Measurements from ENCODE around the gene KLRF1. TPM values are rescaled to one million over a fixed set of nuclear protein-coding genes. Genes with fewer than 3 reads are reported as not detected.

KLRF1 gene
- total RNA-seq = 100 to 1,000 TPM; 364 to 424 (median 392) TPM
- total RNA-seq (2013) = 478 TPM

DNA sequence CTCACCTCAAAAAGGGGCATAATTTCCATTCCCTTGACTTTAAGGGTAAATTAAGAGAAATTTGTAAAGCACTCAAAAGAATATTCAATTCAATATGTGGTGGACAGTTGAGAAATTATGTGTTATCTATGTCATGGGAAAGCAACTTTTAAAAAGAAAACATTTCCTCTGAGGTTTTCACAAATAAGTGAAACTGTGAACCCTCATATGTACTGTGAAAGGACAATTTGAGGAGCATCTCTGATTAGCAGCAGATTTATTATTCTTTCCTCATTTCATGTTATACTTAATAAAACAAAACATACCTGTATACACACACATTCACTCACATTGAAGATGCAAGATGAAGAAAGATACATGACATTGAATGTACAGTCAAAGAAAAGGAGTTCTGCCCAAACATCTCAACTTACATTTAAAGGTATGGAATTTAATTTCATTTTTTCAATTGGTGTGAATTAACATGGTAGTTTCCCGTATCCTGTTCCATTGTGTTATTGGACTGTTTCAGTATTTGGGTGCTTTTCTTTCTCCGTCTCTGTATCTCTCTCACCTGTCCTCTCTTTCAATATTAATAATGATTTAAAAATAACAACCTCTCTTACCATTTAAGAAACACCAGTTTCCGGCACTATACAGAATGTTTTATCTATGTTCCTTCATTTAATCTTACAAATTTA is at the start of gene KLRF1:
KLRF1 (plus strand) TSS at position 273 of the 680 bp plus-strand sequence; CDS start at position 337, 64 bp downstream.
- Histone ChIP-seq H3K36me3 (ENCODE audit: control insufficient read depth, insufficient read depth, low read length) (peaks cover under 1% of the 10 kb centered on the region), H3K9me3 (ENCODE audit: control insufficient read depth, insufficient read depth, low read length) (no peaks in the 10 kb centered on the region), H3K27ac (ENCODE audit: low read length) (peak within 1 kb of the TSS; percentile 85), H3K27me3 (ENCODE audit: control insufficient read depth, insufficient read depth, low read length) (no peaks in the 10 kb centered on the region), H3K4me3 (ENCODE audit: low read length) (peak within 1 kb of the TSS; percentile 88), H3K4me1 (ENCODE audit: control insufficient read depth, insufficient read depth, low read length) (peaks cover 3% of the 10 kb centered on the region)
- Mint-ChIP-seq H3K27ac (peak within 1 kb of the TSS in 1 of 2 donors; percentile 91), H3K9me3 (peaks cover 0 to 6% of the 10 kb centered on the region in 2 donors), H3K4me1 (peaks cover 42% of the 10 kb centered on the region in 2 donors), H3K27me3 (ENCODE audit: low read depth in 2 of 2) (no peaks in the 10 kb centered on the region), H3K36me3 (peaks cover 27% of the 10 kb centered on the region), H3K4me3 (peak within 1 kb of the TSS; percentile 100)
- peak in 1 of 2 donors; percentile 24 for DNase-seq
- ATAC-seq = peak; percentile 66 to 84 (median 81)
- no peak for TF ChIP-seq CTCF (IDR thresholded peaks at IDR 0.05)
- intact Hi-C loops (cut with micrococcal nuclease) = loop anchor here (1.0 to 10.0 kb wide), 2 partner anchors 42 to 183 kb away; partner anchors contain the start of gene CLEC2B
- WGBS (ENCODE audit: insufficient coverage) = no CpG with 5 or more reads among the region's 3 CpGs

DNA sequence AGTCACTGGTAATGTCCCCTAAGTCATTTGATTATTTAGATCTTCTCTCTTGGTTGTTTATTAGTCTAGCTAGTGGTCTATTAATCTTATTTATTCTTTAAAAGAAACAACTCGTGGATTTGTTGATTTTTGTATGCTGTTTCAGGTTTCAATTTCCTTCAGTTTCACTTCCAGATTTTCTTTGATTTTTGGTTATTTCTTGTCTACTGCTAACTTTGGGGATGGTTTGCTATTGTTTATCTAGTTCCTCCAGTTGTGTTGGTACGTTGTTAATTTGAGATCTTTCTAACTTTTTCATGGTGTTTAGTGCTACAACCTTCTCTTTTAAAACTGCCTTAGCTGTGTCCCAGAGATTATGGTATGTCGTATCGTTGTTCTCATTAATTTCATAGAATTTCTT is 48.1 kb upstream of the KLRF1 start:
- H3K27me3 Mint-ChIP-seq (ENCODE audit: low read depth in 2 of 2) = no peaks in the 10 kb centered on the region
- ATAC-seq (no peak), DNase-seq (no peak)
- no peak overlapping the region for H3K4me3 Mint-ChIP-seq
- no peaks in the 10 kb centered on the region for H3K9me3 Mint-ChIP-seq
- no peak for TF ChIP-seq CTCF (IDR thresholded peaks at IDR 0.05)
- H3K36me3 Mint-ChIP-seq = no peaks in the 10 kb centered on the region
- Histone ChIP-seq H3K27ac (ENCODE audit: low read length) (no peak overlapping the region), H3K36me3 (ENCODE audit: control insufficient read depth, insufficient read depth, low read length) (no peaks in the 10 kb centered on the region), H3K27me3 (ENCODE audit: control insufficient read depth, insufficient read depth, low read length) (no peaks in the 10 kb centered on the region), H3K9me3 (ENCODE audit: control insufficient read depth, insufficient read depth, low read length) (no peaks in the 10 kb centered on the region), H3K4me3 (ENCODE audit: low read length) (no peak overlapping the region), H3K4me1 (ENCODE audit: control insufficient read depth, insufficient read depth, low read length) (peaks cover 7% of the 10 kb centered on the region)
- H3K4me1 Mint-ChIP-seq = peaks cover 12 to 21% of the 10 kb centered on the region in 2 donors
- 100% methylated on average over 2 of the region's 4 CpGs for WGBS (ENCODE audit: insufficient coverage)
- H3K27ac Mint-ChIP-seq = no peak overlapping the region
- intact Hi-C loops (cut with micrococcal nuclease) = no loop called here

DNA sequence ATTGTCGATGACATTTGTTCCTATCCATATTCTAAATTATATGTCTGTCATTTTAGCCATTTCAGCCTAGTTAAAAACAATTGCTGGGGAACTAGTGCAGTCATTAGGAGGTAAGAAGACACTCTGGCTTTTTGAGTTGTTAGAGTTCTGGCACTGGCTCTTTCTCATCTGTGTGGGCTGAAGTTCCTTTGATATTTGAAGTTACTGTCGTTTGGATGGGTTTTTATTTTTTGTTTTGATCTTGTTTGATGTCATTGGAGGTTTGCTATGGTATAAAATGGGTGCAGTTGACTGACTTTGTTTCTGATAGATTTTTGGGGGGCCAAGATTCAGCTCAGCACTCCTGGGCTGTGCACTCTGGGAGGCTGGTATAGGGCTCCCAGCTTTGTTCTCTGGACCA is 45.9 kb upstream of the KLRF1 start:
- ATAC-seq = no peak
- H3K4me1 Mint-ChIP-seq = peaks cover 0 to 6% of the 10 kb centered on the region in 2 donors
- H3K27me3 ChIP-seq (ENCODE audit: control insufficient read depth, insufficient read depth, low read length) = no peaks in the 10 kb centered on the region
- H3K4me1 ChIP-seq (ENCODE audit: control insufficient read depth, insufficient read depth, low read length) = no peaks in the 10 kb centered on the region
- TF ChIP-seq CTCF (IDR thresholded peaks at IDR 0.05) = no peak
- H3K36me3 ChIP-seq (ENCODE audit: control insufficient read depth, insufficient read depth, low read length) = no peaks in the 10 kb centered on the region
- DNase-seq = no peak
- no peaks in the 10 kb centered on the region for H3K36me3 Mint-ChIP-seq
- H3K9me3 Mint-ChIP-seq = no peaks in the 10 kb centered on the region
- intact Hi-C loops (cut with micrococcal nuclease) = no loop called here
- H3K27ac Mint-ChIP-seq = no peak overlapping the region
- H3K27me3 Mint-ChIP-seq (ENCODE audit: low read depth in 2 of 2) = no peaks in the 10 kb centered on the region
- WGBS (ENCODE audit: insufficient coverage) = 68% methylated on average over 1 of the region's 2 CpGs
- no peaks in the 10 kb centered on the region for H3K9me3 ChIP-seq (ENCODE audit: control insufficient read depth, insufficient read depth, low read length)
- no peak overlapping the region for H3K4me3 Mint-ChIP-seq
- H3K27ac ChIP-seq (ENCODE audit: low read length) = no peak overlapping the region
- H3K4me3 ChIP-seq (ENCODE audit: low read length) = no peak overlapping the region

Data from natural killer cell (primary cell).